Measurements from ENCODE around the gene GAB4. TPM values are rescaled to one million over a fixed set of nuclear protein-coding genes. Genes with fewer than 3 reads are reported as not detected.
"Not testable (repeated sequence)": the region's sequence is repeated elsewhere in the genome, so short reads cannot be mapped to it uniquely, and the experiment has no call there.

GAB4 gene
- total RNA-seq, 4 donors from 2014 or later: 0.21 to 0.22 TPM; not detected in 2

DNA sequence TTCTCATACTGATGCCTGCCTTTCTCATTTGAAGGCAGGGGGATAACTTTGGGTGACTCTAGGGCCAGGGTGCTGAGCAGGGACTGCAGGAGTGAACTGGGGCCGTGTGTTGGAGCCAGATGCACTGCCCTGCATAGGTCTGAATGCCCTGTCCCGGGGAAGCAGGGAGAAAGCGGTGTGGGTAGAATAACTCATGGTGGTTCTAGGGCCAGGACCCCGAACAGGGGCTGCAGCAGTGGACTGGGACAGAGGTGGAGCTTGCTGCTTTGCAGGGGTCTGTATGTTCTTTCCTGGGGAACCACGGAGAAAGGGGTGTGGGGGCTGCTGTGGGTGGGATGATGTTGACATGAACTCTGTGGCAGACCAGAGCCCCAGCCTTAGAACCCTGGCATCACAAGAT lies 52.9 kb downstream of the GAB4 start:
- DNase-seq (ENCODE audit: low spot score in 2 of 2): no peak

DNA sequence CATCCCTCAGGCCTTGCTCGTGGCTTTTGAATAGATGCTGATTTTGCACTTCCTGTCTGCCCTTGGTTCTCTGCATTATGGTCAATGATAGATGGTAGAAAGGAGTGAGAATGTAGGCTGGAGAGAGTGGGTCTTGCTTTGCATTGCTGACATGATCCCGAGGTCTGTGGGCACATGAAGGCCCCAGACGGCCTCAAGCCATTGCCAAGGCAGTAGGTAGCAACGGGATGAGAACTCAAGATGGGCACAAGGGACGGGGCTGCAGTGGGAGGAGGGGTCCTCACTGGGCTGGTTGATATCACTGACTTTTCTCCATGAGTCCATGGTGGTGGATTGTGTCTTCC lies 54.0 kb downstream of the GAB4 start:
- TF ChIP-seq POLR2A (IDR thresholded peaks at IDR 0.05) (no peak), EP300 (IDR thresholded peaks at IDR 0.05) (no peak)
- TF ChIP-seq, protein P1, sequence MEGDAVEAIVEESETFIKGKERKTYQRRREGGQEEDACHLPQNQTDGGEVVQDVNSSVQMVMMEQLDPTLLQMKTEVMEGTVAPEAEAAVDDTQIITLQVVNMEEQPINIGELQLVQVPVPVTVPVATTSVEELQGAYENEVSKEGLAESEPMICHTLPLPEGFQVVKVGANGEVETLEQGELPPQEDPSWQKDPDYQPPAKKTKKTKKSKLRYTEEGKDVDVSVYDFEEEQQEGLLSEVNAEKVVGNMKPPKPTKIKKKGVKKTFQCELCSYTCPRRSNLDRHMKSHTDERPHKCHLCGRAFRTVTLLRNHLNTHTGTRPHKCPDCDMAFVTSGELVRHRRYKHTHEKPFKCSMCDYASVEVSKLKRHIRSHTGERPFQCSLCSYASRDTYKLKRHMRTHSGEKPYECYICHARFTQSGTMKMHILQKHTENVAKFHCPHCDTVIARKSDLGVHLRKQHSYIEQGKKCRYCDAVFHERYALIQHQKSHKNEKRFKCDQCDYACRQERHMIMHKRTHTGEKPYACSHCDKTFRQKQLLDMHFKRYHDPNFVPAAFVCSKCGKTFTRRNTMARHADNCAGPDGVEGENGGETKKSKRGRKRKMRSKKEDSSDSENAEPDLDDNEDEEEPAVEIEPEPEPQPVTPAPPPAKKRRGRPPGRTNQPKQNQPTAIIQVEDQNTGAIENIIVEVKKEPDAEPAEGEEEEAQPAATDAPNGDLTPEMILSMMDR (IDR thresholded peaks at IDR 0.05): no peak
- Histone ChIP-seq H3K27me3 (no peaks in the 10 kb centered on the region), H3K27ac (no peak overlapping the region), H3K4me3 (no peak overlapping the region), H3K4me1 (peaks cover 0 to 4% (median 0%) of the 10 kb centered on the region in 4 donors), H3K9me3 (no peaks in the 10 kb centered on the region), H3K36me3 (no peaks in the 10 kb centered on the region)
- WGBS, 2 donors: 80 to 82% methylated on average over 5 of the region's 5 CpGs
- DNase-seq (ENCODE audit: low spot score in 2 of 2): no peak

More for the DNA sequence above, 52.9 kb downstream of the GAB4 start:
- no peaks in the 10 kb centered on the region for H3K36me3 ChIP-seq
- H3K27ac ChIP-seq: no peak overlapping the region
- WGBS, 2 donors: 66 to 75% methylated on average over 5 of the region's 5 CpGs
- TF ChIP-seq POLR2A (IDR thresholded peaks at IDR 0.05): no peak
- TF ChIP-seq, protein P1 (IDR thresholded peaks at IDR 0.05): no peak
- TF ChIP-seq EP300 (IDR thresholded peaks at IDR 0.05): no peak
- H3K4me3 ChIP-seq: no peak overlapping the region
- no peaks in the 10 kb centered on the region for H3K9me3 ChIP-seq
- no peaks in the 10 kb centered on the region for H3K4me1 ChIP-seq
- no peaks in the 10 kb centered on the region for H3K27me3 ChIP-seq

DNA sequence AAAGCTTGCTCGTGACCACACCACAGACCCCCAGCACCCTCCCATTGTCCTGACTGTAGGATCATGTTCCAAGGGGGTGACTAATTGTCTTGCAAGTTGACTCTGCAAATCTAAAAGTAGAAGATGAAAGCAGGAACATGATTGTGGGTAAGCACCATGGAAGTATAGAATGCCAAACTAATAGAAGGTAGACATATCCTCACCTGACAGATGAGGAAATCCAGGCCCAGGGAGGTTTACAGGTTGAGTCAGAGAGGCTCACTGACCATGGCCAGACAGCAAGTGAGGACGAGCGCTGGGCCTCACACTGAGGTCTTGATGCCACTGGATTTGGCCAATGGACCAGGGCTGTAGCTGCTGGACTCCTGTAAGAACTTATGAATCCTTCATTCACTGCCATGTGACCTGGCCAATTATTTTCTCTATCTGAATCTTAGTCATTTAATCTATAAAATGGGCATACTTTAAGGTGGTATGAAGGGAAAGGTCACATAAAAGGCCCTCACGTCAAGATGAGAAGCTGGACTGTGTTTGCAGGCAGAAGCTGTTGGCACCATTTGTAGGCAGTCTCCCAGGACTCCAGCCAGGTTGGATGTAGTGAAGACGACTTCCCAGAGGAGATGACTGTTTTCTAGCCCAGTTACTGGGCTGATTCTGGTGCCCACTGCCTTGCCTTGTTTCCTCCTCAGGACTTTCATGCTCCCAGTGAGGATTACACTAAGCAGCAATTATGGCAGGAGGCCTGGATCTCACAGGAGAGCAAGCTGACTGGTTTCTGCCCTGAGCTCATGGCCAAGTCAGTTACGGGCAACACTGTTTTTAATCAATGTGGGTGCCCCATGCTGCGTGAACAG lies 54.6 kb downstream of the GAB4 start:
- H3K4me1 ChIP-seq: peaks cover 0 to 4% (median 0%) of the 10 kb centered on the region in 4 donors
- no peaks in the 10 kb centered on the region for H3K36me3 ChIP-seq
- no peaks in the 10 kb centered on the region for H3K27me3 ChIP-seq
- no peak overlapping the region for H3K4me3 ChIP-seq
- no peaks in the 10 kb centered on the region for H3K9me3 ChIP-seq
- DNase-seq (ENCODE audit: low spot score in 2 of 2): no peak
- TF ChIP-seq, protein P1 (IDR thresholded peaks at IDR 0.05): no peak
- TF ChIP-seq EP300 (IDR thresholded peaks at IDR 0.05): no peak
- no peak for TF ChIP-seq POLR2A (IDR thresholded peaks at IDR 0.05)
- no peak overlapping the region for H3K27ac ChIP-seq
- WGBS, 2 donors: 79 to 83% methylated on average over 6 to 7 of the region's 7 CpGs

DNA sequence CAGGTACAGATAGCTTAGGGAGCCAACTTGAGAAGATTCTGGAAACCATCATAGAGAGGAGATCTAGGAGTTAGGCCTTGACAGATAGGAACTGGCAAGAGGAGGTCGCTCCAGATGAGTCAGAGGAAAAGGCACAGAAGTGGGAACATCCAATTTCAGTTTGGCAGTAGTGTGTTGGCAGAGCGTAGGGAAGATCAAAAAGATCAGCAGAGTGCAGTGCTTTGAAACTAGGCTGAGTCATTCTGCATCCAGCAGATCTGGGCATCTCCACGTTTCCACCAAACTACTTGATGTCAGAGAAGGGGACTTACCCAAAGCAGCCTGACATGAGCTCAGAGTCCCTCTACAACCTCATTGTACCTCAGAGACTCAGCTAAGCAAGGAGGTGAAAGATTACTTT lies 58.5 kb downstream of the GAB4 start:
- Histone ChIP-seq H3K4me1 (peaks cover 0 to 4% (median 0%) of the 10 kb centered on the region in 4 donors), H3K27ac (no peak overlapping the region), H3K36me3 (no peaks in the 10 kb centered on the region), H3K9me3 (no peaks in the 10 kb centered on the region), H3K27me3 (no peaks in the 10 kb centered on the region), H3K4me3 (no peak overlapping the region)
- TF ChIP-seq POLR2A (IDR thresholded peaks at IDR 0.05): no peak
- no peak for TF ChIP-seq EP300 (IDR thresholded peaks at IDR 0.05)
- no peak for DNase-seq (ENCODE audit: low spot score in 2 of 2)
- WGBS, 2 donors: 44 to 51% methylated on average over 3 of the region's 3 CpGs

DNA sequence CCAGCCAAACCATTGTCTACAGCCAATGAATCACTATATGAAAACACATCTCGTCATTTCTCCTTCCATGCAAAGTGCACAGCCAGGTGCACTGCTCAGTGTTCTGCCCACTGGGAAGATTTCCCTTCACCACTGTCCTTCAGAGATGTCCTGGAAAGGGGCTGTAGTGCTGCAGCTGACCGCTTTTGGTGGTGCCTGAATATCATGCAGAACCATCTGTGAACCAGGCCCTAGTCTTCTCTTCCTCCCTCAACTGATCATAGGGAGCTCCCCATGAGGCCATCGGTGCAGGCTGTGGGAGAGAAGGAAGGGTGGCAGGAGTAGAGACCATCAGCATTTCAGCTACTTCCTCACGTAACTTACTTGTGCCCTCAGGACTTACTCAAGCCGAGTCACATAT lies 70.2 kb downstream of the GAB4 start:
- H3K9me3 ChIP-seq: no peaks in the 10 kb centered on the region
- TF ChIP-seq EP300 (IDR thresholded peaks at IDR 0.05) (no peak), POLR2A (IDR thresholded peaks at IDR 0.05) (no peak)
- TF ChIP-seq, protein P1 (IDR thresholded peaks at IDR 0.05): no peak
- H3K27ac ChIP-seq: no peak overlapping the region
- H3K4me1 ChIP-seq: no peaks in the 10 kb centered on the region
- no peak overlapping the region for H3K4me3 ChIP-seq
- H3K36me3 ChIP-seq: no peaks in the 10 kb centered on the region
- H3K27me3 ChIP-seq: no peaks in the 10 kb centered on the region
- DNase-seq (ENCODE audit: low spot score in 2 of 2): no peak
- WGBS, 2 donors: 75 to 86% methylated on average over 5 of the region's 5 CpGs

DNA sequence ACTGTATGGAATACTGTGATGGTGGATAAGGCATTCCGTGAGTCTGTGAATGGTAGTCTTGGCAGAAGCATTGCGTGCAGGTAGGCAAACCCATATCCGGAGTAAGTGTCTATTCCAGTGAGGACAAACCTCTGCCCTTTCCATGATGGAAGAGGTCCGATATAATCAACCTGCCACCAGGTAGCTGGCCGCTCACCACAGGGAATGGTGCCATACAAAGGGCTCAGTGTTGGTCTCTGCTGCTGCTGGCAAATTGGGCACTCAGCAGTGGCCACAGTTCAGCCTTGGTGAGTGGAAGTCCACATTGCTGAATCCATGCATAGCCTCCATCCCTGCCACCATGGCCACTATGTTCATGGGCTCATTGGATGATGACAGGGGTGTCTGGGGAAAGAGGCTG lies 70.8 kb downstream of the GAB4 start:
- H3K27me3 ChIP-seq; H3K27ac ChIP-seq; H3K36me3 ChIP-seq; DNase-seq (ENCODE audit: low spot score in 2 of 2); H3K4me3 ChIP-seq; H3K4me1 ChIP-seq; H3K9me3 ChIP-seq: not testable (repeated sequence)
- WGBS, 2 donors: 93 to 95% methylated on average over 5 of the region's 5 CpGs

All from tibial nerve (tissue), 4 donors.